Adrenal gland (tissue), 12 donors: ENCODE measurements around the gene ZNF664. TPM values are rescaled to one million over a fixed set of nuclear protein-coding genes. Genes with fewer than 3 reads are reported as not detected.

ENCODE experiments used
- DNase-seq, 7 donors: peaks; one replicate each; pipeline ENCODE4 v3.0.0-alpha.2; 2019 to 2020
- H3K27ac ChIP-seq, 5 donors: fragments of 200-600 bp; sonication (generic) in 4 of 5; 1 replicate in 3 of 5; 2 replicates in 2 of 5; pipeline versions ENCODE4 v1.5.1 to v1.8.0; 2016 to 2020; ENCODE audit warnings: mild to moderate bottlenecking in 1 of 5
- H3K27me3 ChIP-seq: fragments of 200-600 bp; 2 replicates; pipeline ENCODE4 v1.8.0; 2021
- H3K36me3 ChIP-seq, 2 donors: fragments of 200-600 bp; replicated peaks in 1 of 2; 1 replicate in 1 of 2; 2 replicates in 1 of 2; pipeline versions ENCODE4 v1.5.1 to v1.8.0; 2018 to 2022
- H3K4me1 ChIP-seq, 2 donors: fragments of 200-600 bp; replicated peaks in 1 of 2; 1 replicate in 1 of 2; 2 replicates in 1 of 2; pipeline versions ENCODE4 v1.5.1 to v1.8.0; 2018 to 2021
- H3K4me3 ChIP-seq, 4 donors: fragments of 200-600 bp; sonication (generic) in 3 of 4; one replicate each; pipeline ENCODE4 v1.5.1; 2016 to 2018
- H3K9me3 ChIP-seq, 3 donors: fragments of 200-600 bp; sonication (generic) in 1 of 3; replicated peaks in 1 of 3; 1 replicate in 2 of 3; 2 replicates in 1 of 3; pipeline versions ENCODE4 v1.5.1 to v1.8.0; 2016 to 2021
- CTCF ChIP-seq, 6 experiments: fragments of 450-650 bp in 4 of 6; fragments of 200-600 bp in 2 of 6; sonication (generic) in 1 of 6; IDR thresholded peaks; 1 replicate in 5 of 6; 2 replicates in 1 of 6; pipeline versions ENCODE4 v1.5.1 to v1.8.0; 2016 to 2021; ENCODE audit warnings: antibody characterized with exemption in 6 of 6, mild to moderate bottlenecking in 2 of 6, moderate library complexity in 1 of 6
- POLR2A ChIP-seq, 2 donors: fragments of 450-650 bp; IDR thresholded peaks; one replicate each; pipeline ENCODE4 v1.6.1; 2017; ENCODE audit warnings: antibody characterized with exemption in 2 of 2, mild to moderate bottlenecking in 2 of 2, moderate library complexity in 1 of 2
- WGBS, 4 donors: extraction: QIAGEN DNeasy Blood & Tissue Kit in 2 of 4; methylation state at CpG; one replicate each; pipeline versions ENCODE4 v1.1.5 to v1.1.7; 2013 to 2017; 5-methylcytosine and 5-hydroxymethylcytosine counted together
- intact Hi-C, 2 donors: fragments of 100-400 bp; cut with DNase I; formaldehyde crosslinking; loops; one replicate each; pipeline versions ENCODE4 v1.14.1 to v1.15.0; 2022 to 2023
- polyA plus RNA-seq, 3 donors: library from polyadenylated mRNA; stranded (reverse); fragments of 200-250 nt in 2 of 3; fragments of 350-450 nt in 1 of 3; fragmentation: Illumina TruSeq in 1 of 3; extraction: RNeasy Lipid Tissue Mini Kit (QIAGEN cat#74804) in 1 of 3; gene quantifications; one replicate each; pipeline ENCODE4 v1.2.3, GENCODE V29; 2013 to 2014
- total RNA-seq, 9 donors: library from RNA; depleted of rRNA in 4 of 9; stranded (reverse); fragments of >200 nt in 4 of 9; fragments of 120-200 nt in 1 of 9; fragmentation: NEBNext Ultra II Directional in 1 of 9; extraction: Animal tissue kit (Norgen Biotek cat#: 25700) in 1 of 9; gene quantifications; one replicate each; pipeline versions ENCODE4 v1.1.0 to v1.2.4, GENCODE V29; 2013 to 2023
- donor health status: healthy with polysubstance abuse.
- donor health status: Bipolar disorder and iron deficiency.
- donor health status: DM: yes; HTN: yes; CAD: no.
- donor health status: DM: no; HTN: no; CAD: no.
- donor health status: DM: no; HTN: no; CAD: no.
- donor health status: DM: yes; HTN: yes; CAD: no.

Gene ZNF664
- total and polyA plus RNA-seq, 12 donors: 19.6 to 66.9 (median 49.4) TPM

DNA sequence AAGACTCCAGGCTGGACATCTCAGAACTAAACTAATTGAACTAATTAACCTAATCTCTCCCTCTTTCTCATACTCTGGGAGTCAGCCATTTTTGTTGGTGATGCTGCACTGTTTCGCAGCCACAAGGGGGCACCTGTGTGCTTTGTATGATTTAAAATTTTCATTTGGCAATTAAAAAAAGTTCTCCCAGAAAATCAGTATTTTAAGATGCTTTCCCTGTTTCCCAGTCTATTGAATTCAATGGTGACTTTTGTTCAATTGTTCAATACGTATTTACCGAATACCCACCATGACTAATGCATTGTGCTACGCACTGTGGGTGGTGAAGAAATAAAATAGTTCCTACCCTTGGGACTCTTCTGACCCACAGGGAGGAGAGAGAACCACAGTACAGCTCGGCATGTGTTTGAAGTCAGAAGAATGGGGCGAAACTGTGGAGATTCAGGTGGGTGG lies 63.7 kb downstream of the ZNF664 start:
- no peaks in the 10 kb centered on the region for H3K36me3 ChIP-seq
- no peaks in the 10 kb centered on the region for H3K4me1 ChIP-seq
- DNase-seq: peak in 6 of 7 donors; percentile 30 to 73 (median 54)
- no peaks in the 10 kb centered on the region for H3K9me3 ChIP-seq
- H3K27me3 ChIP-seq: no peaks in the 10 kb centered on the region
- TF ChIP-seq POLR2A (IDR thresholded peaks at IDR 0.05) (no peak), CTCF (IDR thresholded peaks at IDR 0.05) (peak; percentile 70 to 96 (median 90))
- H3K27ac ChIP-seq: no peak overlapping the region
- no peak overlapping the region for H3K4me3 ChIP-seq
- WGBS, 4 donors: 31 to 37% (median 34%) methylated on average over 6 of the region's 6 CpGs
- intact Hi-C loops: loop anchor here (5.0 to 10.0 kb wide), 3 partner anchors 286 to 731 kb away; no protein-coding TSS in a partner anchor

DNA sequence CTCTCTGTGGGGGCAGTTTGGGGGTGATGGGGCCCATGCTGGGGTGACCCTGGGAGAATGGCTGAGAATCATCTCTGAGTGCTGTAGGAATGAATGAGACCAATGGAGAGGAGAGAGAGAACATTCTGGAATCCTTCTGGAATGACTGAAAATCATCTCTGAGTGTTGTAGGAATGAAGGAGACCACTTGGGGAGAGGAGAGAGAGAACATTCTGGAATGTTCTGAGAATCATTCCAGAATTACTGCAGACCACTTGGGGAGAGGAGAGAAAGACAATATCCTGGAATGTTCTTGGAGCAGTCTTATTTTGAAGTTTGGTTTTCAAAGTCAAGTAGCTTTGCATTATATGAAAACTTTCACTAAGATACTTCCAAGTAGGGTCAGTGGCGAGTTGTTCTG lies 64.3 kb downstream of the ZNF664 start:
- no peaks in the 10 kb centered on the region for H3K36me3 ChIP-seq
- TF ChIP-seq CTCF (IDR thresholded peaks at IDR 0.05) (no peak), POLR2A (IDR thresholded peaks at IDR 0.05) (no peak)
- 67 to 100% (median 98%) methylated on average over 1 of the region's 1 CpG for WGBS, 4 donors
- H3K27me3 ChIP-seq: no peaks in the 10 kb centered on the region
- H3K27ac ChIP-seq: no peak overlapping the region
- H3K4me1 ChIP-seq: no peaks in the 10 kb centered on the region
- H3K9me3 ChIP-seq: no peaks in the 10 kb centered on the region
- intact Hi-C loops: loop anchor here (5.0 to 10.0 kb wide), 3 partner anchors 285 to 730 kb away; no protein-coding TSS in a partner anchor
- H3K4me3 ChIP-seq: no peak overlapping the region
- DNase-seq: no peak

DNA sequence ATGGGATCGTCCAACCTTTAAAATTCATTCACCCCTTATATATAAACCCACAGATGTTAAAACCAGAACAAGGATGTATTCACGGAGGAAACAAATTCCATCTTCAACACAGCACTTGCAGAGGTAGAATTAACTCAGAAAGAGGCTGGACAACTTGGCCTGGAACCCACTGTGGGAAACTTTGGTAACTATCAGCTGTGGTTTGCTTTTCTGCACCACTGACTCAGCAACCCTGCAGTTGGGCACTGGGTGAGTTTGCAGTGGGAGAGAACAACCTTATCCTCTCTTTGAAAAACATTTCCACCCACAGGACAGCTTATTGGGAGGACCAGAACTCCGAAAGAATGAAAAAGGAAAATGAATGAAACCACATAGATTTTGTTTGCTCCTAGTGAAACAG lies 66.3 kb downstream of the ZNF664 start:
- intact Hi-C loops: loop anchor here (5.0 to 10.0 kb wide), 3 partner anchors 283 to 728 kb away; no protein-coding TSS in a partner anchor
- no peak overlapping the region for H3K27ac ChIP-seq
- H3K36me3 ChIP-seq: no peaks in the 10 kb centered on the region
- no peak for TF ChIP-seq POLR2A (IDR thresholded peaks at IDR 0.05)
- TF ChIP-seq CTCF (IDR thresholded peaks at IDR 0.05): no peak
- H3K4me3 ChIP-seq: no peak overlapping the region
- 64 to 82% (median 73%) methylated on average over 3 of the region's 3 CpGs for WGBS, 4 donors
- no peaks in the 10 kb centered on the region for H3K9me3 ChIP-seq
- H3K4me1 ChIP-seq: no peaks in the 10 kb centered on the region
- H3K27me3 ChIP-seq: no peaks in the 10 kb centered on the region
- no peak for DNase-seq

DNA sequence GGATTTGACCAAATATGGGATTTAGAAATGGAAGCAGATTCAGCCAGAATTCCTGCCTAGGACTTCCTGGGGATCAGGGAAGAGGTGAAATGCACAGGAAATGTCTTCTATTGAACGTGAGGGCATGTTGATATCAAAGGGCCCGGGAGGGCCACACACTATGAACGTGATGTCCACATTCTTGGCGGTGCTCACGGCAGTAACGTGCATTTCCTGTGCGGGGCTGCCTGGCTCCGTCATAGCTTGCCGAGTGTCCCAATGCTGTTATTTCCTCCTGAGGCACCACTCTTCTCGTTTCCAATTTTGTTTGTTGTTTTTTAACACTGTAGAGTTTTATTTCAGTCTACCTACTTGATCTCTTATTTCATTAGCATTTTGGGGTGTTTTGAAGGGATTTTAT lies 67.3 kb downstream of the ZNF664 start:
- DNase-seq: peak in 4 of 7 donors; percentile 42 to 73 (median 50)
- Histone ChIP-seq H3K4me3 (no peak overlapping the region), H3K27ac (peak overlapping the region in 1 of 5 donors; percentile 10), H3K4me1 (peaks cover 0 to 3% of the 10 kb centered on the region in 2 donors), H3K27me3 (no peaks in the 10 kb centered on the region), H3K36me3 (no peaks in the 10 kb centered on the region), H3K9me3 (no peaks in the 10 kb centered on the region)
- 60 to 82% (median 63%) methylated on average over 10 of the region's 10 CpGs for WGBS, 4 donors
- TF ChIP-seq CTCF (IDR thresholded peaks at IDR 0.05) (no peak), POLR2A (IDR thresholded peaks at IDR 0.05) (no peak)
- intact Hi-C loops: loop anchor here in 1 of 2 donors (5.0 kb wide), 1 partner anchor 277 kb away; no protein-coding TSS in a partner anchor
